Activated T-helper 1 cell treated with anti-CD3 and anti-CD28 coated beads, Interleukin-12 subunit alpha, Interleukin-12 subunit beta, Interleukin-2, Interleukin-4 antibody, amounts not matched to agents 30 ng/mL and 10 ng/mL and 1 ng/mL, durations not matched to agents 14 hours and 24 hours and 36 hours (primary cell): ENCODE measurements around the gene AQP7. TPM values are rescaled to one million over a fixed set of nuclear protein-coding genes. Genes with fewer than 3 reads are reported as not detected.
"Not testable (repeated sequence)": the region's sequence is repeated elsewhere in the genome, so short reads cannot be mapped to it uniquely, and the experiment has no call there.

ENCODE experiments used
- DNase-seq: peaks from one replicate; pipeline ENCODE4 v3.0.0; 2021; ENCODE audit warnings: low spot score
- H3K27ac Mint-ChIP-seq: one replicate; pipeline ENCODE4 v1.8.0; 2021; ENCODE audit warnings: mild to moderate bottlenecking, mixed read lengths
- H3K27me3 Mint-ChIP-seq: one replicate; pipeline ENCODE4 v1.8.0; 2022; ENCODE audit warnings: mild to moderate bottlenecking, moderate library complexity, mixed read lengths; ENCODE audit not compliant: insufficient read depth
- H3K36me3 Mint-ChIP-seq: one replicate; pipeline ENCODE4 v1.8.0; 2021; ENCODE audit warnings: low read depth, mixed read lengths
- H3K4me1 Mint-ChIP-seq: one replicate; pipeline ENCODE4 v1.8.0; 2021; ENCODE audit warnings: low read depth, mixed read lengths
- H3K4me3 Mint-ChIP-seq: one replicate; pipeline ENCODE4 v1.8.0; 2021; ENCODE audit warnings: mild to moderate bottlenecking, moderate library complexity, mixed read lengths
- H3K9me3 Mint-ChIP-seq: one replicate; pipeline ENCODE4 v1.8.0; 2021; ENCODE audit warnings: mixed read lengths
- intact Hi-C: fragments of 100-400 bp; cut with micrococcal nuclease; formaldehyde crosslinking; loops from one replicate; pipeline ENCODE4 v1.15.1; 2024
- total RNA-seq: library from RNA; stranded (reverse); gene quantifications from 2 replicates; pipeline ENCODE4 v1.2.3, GENCODE V29; 2022

Gene AQP7
- total RNA-seq, 1 donor from 2014 or later: not detected

DNA sequence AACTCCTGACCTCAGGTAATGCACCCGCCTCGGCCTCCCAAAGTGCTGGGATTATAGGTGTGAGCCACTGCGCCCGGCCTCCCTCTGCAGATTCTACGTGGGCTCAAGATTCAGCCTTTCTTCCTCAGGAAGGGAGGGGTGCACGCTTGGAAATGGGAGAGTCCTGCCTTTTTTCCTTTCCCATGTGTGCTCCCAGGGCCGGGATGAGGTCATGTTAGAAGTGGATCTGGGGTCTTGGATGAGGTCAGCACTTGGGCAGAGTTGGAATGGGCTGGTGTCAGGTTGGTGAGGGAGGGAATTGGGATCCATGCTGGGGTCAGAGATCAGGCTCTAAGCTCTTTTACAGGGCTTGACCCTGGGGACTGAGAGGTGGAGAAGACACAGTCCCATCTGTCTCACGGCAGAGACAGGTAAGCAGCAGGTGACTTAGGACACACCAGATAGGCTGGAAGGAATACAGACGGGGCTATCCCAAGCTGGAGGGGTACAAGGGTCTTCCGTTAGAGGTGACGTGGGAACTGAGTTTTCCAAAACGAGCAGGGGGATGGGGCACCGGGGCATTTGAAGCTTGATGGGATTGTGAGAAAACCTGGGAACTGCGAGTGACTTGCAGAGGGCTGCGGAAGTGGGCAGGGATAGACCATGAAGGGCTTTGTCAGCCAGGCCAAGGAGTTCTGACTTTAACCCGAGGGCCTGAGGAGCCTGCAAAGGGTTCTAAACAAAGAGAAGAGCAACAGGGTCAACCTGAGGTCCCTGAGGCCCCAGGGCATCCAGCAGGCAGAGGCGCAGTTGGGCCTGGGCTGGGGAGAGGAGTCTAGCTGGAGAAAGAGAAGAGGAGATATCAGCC is 1.8 kb upstream of the AQP7 start:
- no peaks in the 10 kb centered on the region for H3K27me3 Mint-ChIP-seq
- intact Hi-C loops: loop anchor here (1.0 to 2.0 kb wide), 4 partner anchors 29 to 113 kb away; no protein-coding TSS in a partner anchor
- H3K27ac Mint-ChIP-seq: no peak overlapping the region
- DNase-seq: no peak
- H3K36me3 Mint-ChIP-seq: no peaks in the 10 kb centered on the region
- H3K4me1 Mint-ChIP-seq: peaks cover 5% of the 10 kb centered on the region
- H3K4me3 Mint-ChIP-seq: no peak overlapping the region
- no peaks in the 10 kb centered on the region for H3K9me3 Mint-ChIP-seq

DNA sequence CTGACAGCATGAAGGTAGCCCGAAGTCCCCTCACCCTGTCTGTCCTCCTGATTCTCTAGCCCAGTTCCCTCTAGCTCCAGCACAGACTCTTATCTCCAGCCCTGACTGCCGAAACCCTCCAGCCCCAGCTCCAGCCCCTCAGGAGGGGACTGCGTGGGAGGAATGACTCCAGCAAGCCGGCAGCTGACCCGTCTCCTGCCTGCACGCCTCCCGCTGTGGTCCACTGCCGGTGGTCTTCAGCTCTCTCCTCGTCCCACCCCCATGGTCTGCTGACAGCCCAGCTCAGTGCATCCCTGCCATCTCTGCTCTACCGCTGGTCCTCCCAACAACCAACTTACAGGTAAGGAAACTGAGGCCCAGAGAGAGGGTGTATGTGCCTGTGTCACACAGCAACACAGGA is 559 bp downstream of the AQP7 start:
- not testable (repeated sequence) for H3K9me3 Mint-ChIP-seq, H3K4me1 Mint-ChIP-seq, H3K4me3 Mint-ChIP-seq, H3K27ac Mint-ChIP-seq, H3K36me3 Mint-ChIP-seq, H3K27me3 Mint-ChIP-seq, DNase-seq
- intact Hi-C loops: loop anchor here (2.0 kb wide), 1 partner anchor 51 kb away; no protein-coding TSS in a partner anchor

DNA sequence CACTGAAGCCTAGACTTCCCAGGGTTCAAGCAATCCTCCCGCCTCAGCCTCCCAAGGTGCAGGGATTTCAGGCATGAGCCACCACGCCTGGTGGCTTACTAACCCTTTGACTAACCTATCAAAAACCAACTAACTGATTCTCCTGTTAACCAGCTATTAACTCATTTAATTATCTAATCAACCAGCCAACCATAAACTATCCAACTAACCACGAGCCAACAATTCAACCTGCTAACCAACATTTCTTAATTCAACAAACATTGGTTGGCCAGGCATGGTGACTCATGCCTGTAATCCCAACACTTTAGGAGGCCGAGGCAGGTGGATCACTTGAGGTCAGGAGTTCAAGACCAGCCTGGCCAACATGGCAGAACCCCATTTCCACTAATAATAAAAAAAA is 3.3 kb downstream of the AQP7 start:
- H3K27me3 Mint-ChIP-seq, H3K9me3 Mint-ChIP-seq, intact Hi-C loops, H3K4me1 Mint-ChIP-seq, H3K36me3 Mint-ChIP-seq, H3K27ac Mint-ChIP-seq, DNase-seq, H3K4me3 Mint-ChIP-seq: not testable (repeated sequence)

DNA sequence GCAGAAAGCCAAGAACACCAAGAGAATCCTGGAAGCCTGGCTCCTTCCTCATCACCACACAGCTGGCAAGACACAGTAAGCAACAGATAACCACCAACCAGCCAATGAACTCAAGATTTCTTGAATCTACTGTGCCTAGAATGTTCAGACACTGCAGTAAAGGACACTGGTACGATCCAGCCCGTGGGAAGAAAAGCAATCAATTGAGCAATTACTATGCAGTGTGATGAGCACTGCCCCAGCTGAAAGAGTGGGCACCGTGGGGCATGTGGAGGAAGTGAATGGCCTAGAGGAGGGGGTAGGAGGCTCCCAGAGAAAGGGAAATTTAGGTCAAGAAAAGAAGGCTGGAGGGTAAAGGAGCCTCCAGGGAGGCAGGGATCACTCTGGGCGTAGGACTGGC is 4.6 kb downstream of the AQP7 start:
- not testable (repeated sequence) for H3K27me3 Mint-ChIP-seq, H3K27ac Mint-ChIP-seq, H3K4me1 Mint-ChIP-seq

DNA sequence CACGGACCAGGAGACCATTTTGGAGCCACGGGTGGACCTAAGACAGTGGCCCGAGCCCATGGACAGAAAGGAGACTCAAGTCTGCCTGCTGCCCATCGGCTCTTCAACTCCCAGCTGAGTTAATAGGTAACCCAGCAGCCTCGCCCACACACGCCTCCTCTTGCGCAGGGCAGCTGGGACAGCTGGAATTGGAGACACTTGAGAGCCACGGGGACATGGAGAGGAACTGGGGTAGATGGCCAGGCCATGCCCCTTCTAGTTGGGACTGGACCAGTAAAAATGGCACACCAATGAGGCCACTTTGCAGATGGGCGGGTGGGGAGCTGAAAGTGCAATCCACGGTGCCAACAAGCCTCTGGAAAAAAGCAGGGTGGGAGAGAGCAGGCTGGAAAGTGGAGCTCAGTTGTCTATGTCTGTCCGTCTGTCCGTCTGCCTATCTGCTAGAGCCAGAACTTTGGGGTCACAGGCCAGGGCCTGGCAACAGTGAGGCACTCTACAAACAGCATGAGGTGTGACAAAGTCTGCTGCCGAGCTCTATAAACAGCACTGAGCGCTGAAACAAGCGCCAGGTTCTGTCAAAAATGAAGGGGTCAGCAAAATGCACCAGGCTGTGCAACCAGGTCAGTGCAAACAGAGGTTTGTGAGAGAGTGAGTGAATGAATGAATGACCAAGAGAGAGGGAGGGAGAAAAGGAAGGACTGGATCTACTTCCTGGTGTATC is 7.0 kb downstream of the AQP7 start:
- H3K36me3 Mint-ChIP-seq, H3K9me3 Mint-ChIP-seq, H3K4me1 Mint-ChIP-seq, H3K27ac Mint-ChIP-seq, H3K27me3 Mint-ChIP-seq, DNase-seq, H3K4me3 Mint-ChIP-seq, intact Hi-C loops: not testable (repeated sequence)

More for the DNA sequence above, 4.6 kb downstream of the AQP7 start:
- intact Hi-C loops, H3K4me3 Mint-ChIP-seq, DNase-seq, H3K36me3 Mint-ChIP-seq, H3K9me3 Mint-ChIP-seq: not testable (repeated sequence)

DNA sequence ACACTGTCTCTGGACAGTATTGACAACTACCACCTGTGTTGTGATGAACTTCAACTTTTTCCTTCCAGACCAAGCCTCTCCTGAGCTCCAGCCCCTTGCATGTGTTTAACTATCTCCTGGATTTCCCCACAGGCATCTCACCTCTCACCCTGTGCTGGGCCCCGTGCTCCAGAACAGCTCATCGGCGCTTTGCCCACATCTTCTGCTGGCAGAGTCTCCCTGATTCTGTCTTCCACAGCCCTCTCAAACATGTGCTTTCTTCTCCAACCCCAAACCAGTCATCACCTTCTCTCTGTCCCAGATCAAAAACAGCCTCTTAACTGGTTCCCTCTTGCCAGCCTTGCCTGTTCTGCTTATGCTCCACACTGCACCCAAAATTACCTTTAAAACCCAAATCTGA is 8.4 kb downstream of the AQP7 start:
- H3K4me3 Mint-ChIP-seq, H3K27ac Mint-ChIP-seq, DNase-seq, H3K36me3 Mint-ChIP-seq, H3K4me1 Mint-ChIP-seq, H3K9me3 Mint-ChIP-seq, intact Hi-C loops, H3K27me3 Mint-ChIP-seq: not testable (repeated sequence)

DNA sequence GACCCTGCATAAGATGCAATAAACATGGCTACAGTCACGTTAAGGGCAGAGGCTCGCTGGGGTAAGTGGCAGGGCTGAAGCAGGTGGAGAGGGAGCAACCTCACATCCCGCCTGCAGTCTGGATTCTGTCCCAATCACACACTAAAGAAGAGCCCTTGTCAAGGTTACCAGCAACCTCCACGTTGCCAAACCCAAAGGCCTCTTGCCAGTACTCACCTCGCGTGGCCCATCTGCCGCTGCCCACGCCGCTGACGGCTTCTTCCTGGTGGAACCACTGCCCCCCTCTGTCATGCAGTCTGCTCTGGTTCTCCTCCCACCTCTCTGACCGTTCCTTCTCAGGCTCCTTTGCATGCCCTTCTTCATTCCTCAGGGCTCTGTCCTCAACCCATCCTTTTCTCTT is 8.8 kb downstream of the AQP7 start:
- intact Hi-C loops: no loop called here
- DNase-seq: no peak
- H3K27me3 Mint-ChIP-seq: peaks cover 4% of the 10 kb centered on the region
- no peaks in the 10 kb centered on the region for H3K9me3 Mint-ChIP-seq
- no peaks in the 10 kb centered on the region for H3K36me3 Mint-ChIP-seq
- no peak overlapping the region for H3K27ac Mint-ChIP-seq
- H3K4me1 Mint-ChIP-seq: no peaks in the 10 kb centered on the region
- no peak overlapping the region for H3K4me3 Mint-ChIP-seq

DNA sequence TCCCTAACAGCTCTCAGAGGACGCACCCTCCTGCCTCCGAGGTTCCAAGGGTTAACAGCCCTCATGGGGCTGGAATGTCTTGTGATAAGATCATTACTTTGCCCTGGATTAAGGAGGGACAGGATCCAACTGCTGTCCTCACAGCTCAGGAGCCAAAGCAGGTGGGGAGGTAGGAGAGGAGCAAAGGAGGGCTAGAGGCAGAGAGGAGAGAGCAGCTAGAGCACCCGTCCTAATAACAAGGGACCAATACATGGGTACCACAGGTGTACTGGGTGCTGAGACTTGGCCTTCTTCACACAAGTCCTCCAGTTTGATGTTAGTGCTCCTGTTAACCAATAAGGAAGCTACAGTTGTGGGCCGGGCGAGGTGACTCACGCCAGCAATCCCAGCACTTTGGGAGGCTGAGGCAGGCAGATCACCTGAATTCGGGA is 9.8 kb downstream of the AQP7 start:
- H3K27ac Mint-ChIP-seq, H3K36me3 Mint-ChIP-seq, intact Hi-C loops, DNase-seq, H3K4me1 Mint-ChIP-seq, H3K4me3 Mint-ChIP-seq, H3K9me3 Mint-ChIP-seq, H3K27me3 Mint-ChIP-seq: not testable (repeated sequence)

DNA sequence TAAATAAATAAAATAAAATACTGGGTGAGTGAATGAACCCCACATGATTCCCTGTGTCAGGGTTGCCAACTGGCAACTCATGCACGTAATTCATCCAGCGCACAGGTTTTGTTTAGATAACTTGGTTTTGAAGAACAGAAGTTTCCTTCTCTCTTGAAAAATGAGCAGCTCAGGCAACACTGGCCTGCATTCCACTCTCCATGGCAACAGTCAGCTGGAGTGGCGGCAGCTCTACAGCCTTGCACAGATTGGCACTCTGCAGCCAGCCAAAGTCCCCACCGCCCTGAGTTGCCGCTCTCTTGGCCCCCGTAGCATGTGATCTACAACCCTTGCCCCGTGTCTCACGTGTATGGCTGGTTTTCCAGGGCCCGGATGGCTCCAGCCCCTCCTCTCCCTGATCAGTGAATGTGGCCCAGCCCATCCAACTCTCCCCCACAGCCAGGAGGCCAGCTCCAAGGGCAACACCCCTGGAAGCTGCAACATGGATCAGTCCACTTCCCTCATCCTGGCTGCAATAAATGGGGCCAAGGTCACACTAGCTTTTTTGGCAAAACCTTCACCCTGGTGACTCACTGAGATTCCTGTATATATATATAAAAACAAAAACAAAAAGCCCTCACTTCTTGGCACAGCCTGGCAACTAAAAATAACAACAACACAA is 11.1 kb downstream of the AQP7 start:
- H3K27ac Mint-ChIP-seq, H3K4me1 Mint-ChIP-seq: not testable (repeated sequence)

DNA sequence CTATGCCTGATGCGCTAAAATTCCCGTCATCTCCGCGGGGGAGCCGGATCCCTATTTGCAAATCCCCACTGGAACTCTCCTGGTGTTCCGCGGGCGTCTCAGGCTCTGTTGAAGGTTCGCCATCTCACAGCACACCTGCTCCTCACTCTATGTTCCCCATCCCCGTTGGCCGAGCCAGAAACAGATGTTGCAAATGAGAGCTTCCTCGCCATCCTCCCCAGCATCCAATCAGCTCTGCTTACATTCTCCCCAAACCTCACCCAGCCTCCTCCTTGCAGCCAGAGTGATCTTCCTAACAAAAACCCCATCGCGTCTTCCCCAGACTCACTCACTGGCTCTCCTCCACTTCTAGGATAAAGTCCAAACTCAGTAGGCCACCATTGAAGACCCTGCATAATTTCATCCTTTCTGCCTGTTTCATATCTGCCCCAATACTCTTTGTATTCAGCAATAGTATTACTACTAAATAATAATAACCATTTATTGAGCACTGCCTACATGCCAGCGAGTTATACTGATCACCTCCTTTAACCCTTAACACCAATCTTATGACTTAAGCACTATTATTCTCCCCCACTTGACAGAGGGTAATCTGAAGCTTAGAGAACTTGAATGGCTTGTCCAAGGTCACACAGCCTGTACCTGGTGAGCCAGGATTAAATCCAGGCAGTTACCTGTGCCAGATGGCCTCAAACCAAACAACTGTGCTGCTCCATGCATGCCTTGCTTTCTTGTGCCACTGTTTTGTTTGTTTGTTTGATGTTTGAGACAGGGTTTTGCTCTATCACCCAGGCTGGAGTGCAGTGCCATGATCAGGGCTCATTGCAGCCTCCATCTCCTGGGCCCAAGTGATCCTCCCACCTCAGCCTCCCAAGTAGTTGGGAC is 14.0 kb downstream of the AQP7 start:
- Mint-ChIP-seq H3K36me3 (no peaks in the 10 kb centered on the region), H3K4me1 (no peaks in the 10 kb centered on the region), H3K9me3 (no peaks in the 10 kb centered on the region), H3K27me3 (peaks cover 2% of the 10 kb centered on the region), H3K27ac (no peak overlapping the region), H3K4me3 (no peak overlapping the region)
- no peak for DNase-seq
- intact Hi-C loops: no loop called here

More for the DNA sequence above, 11.1 kb downstream of the AQP7 start:
- H3K4me3 Mint-ChIP-seq, DNase-seq, H3K27me3 Mint-ChIP-seq, intact Hi-C loops, H3K36me3 Mint-ChIP-seq, H3K9me3 Mint-ChIP-seq: not testable (repeated sequence)

DNA sequence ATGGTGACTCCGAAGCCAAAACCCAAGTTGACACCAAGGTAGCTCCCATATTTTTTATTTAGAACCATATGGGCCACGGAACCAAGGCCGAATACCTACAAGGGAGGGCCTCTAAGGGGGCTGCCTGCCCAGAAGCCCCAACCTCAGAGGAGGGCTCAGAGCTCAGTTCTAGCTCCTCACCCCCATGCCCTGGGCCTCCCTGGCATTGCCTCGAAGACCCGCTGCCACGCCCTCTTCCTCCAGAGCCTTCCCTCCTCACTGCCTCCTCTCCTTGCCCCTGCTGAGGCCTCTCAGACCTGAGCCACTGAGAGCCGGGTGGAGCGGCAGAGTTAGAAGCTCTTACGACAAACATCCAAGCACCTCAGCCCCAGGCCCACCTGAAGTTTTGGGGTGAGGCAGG is 15.4 kb downstream of the AQP7 start:
- H3K36me3 Mint-ChIP-seq, H3K9me3 Mint-ChIP-seq, H3K27ac Mint-ChIP-seq, intact Hi-C loops, H3K4me1 Mint-ChIP-seq, H3K27me3 Mint-ChIP-seq, H3K4me3 Mint-ChIP-seq, DNase-seq: not testable (repeated sequence)

DNA sequence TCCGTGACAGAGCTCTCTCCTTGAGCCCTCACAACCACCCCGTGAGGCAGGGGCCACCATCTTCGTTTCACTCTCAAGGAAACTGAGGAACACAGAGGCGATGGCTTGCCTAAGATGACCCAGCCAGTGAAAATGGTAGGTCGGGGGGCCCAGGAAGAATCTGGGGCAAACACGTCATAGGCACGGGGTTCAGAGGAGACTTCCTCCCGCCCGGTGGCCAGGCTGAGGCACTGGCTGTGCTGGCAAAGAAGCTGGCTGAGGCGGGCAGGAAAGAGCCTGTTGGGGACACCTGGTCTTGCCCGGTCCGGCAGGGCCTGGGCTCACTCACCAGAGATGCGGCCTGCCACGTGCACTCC is 15.7 kb downstream of the AQP7 start:
- H3K36me3 Mint-ChIP-seq, DNase-seq, H3K9me3 Mint-ChIP-seq, H3K4me3 Mint-ChIP-seq, intact Hi-C loops, H3K27me3 Mint-ChIP-seq, H3K27ac Mint-ChIP-seq, H3K4me1 Mint-ChIP-seq: not testable (repeated sequence)
